Epithelial cell of prostate (primary cell): ENCODE results near the gene C2orf66.
A peak's percentile ranks its signal among the peaks of the same experiment; 100 is the strongest.

Source experiments
- DNase-seq: peaks from one replicate; pipeline ENCODE4 v3.0.0-alpha.2; 2011; ENCODE audit warnings: low read depth, low spot score
- H3K27ac ChIP-seq: fragments of 450-650 bp; 2 replicates; pipeline ENCODE4 v1.5.1; 2017; ENCODE audit warnings: mild to moderate bottlenecking

Gene C2orf66

GRCh38 chr2:196809260-196809659, at the start of gene C2orf66:
C2orf66 (minus strand) TSS chr2:196809355; CDS start chr2:196809336, 19 bp downstream.
- no peak for DNase-seq
- no peak within 1 kb of the TSS for H3K27ac ChIP-seq

- no peak overlapping the region for H3K27ac ChIP-seq
- DNase-seq, result no peak
Measured at GRCh38 chr2:196854629-196855028, 45.5 kb upstream of the C2orf66 start.

GRCh38 chr2:196853301-196854087, 44.3 kb upstream of the C2orf66 start:
- DNase-seq, result no peak

GRCh38 chr2:196851088-196851487, 41.9 kb upstream of the C2orf66 start:
- no peak for DNase-seq
- no peak overlapping the region for H3K27ac ChIP-seq

More at GRCh38 chr2:196853301-196854087, 44.3 kb upstream of the C2orf66 start:
- H3K27ac ChIP-seq, result no peak overlapping the region

GRCh38 chr2:196849895-196850294, 40.7 kb upstream of the C2orf66 start:
- no peak for DNase-seq
- H3K27ac ChIP-seq, result no peak overlapping the region

- no peak for DNase-seq
Measured at GRCh38 chr2:196846295-196846694, 37.1 kb upstream of the C2orf66 start.

GRCh38 chr2:196845371-196845770, 36.2 kb upstream of the C2orf66 start:
- DNase-seq, result no peak
- no peak overlapping the region for H3K27ac ChIP-seq

More at GRCh38 chr2:196846295-196846694, 37.1 kb upstream of the C2orf66 start:
- H3K27ac ChIP-seq, result no peak overlapping the region

GRCh38 chr2:196840171-196840570, 31.0 kb upstream of the C2orf66 start:
- DNase-seq, result no peak
- no peak overlapping the region for H3K27ac ChIP-seq

- no peak overlapping the region for H3K27ac ChIP-seq
- DNase-seq, result no peak
Measured at GRCh38 chr2:196839574-196839973, 30.4 kb upstream of the C2orf66 start.

GRCh38 chr2:196836440-196836839, 27.3 kb upstream of the C2orf66 start:
- DNase-seq, result no peak
- H3K27ac ChIP-seq, result no peak overlapping the region

- no peak overlapping the region for H3K27ac ChIP-seq
- DNase-seq, result no peak
Measured at GRCh38 chr2:196830701-196831100, 21.5 kb upstream of the C2orf66 start.

- no peak overlapping the region for H3K27ac ChIP-seq
- DNase-seq, result no peak
Measured at GRCh38 chr2:196827356-196827755, 18.2 kb upstream of the C2orf66 start.

- DNase-seq, result peak; percentile 22
- peak overlapping the region; percentile 39 for H3K27ac ChIP-seq
Measured at GRCh38 chr2:196823750-196824522, 14.8 kb upstream of the C2orf66 start.

- DNase-seq, result no peak
- no peak overlapping the region for H3K27ac ChIP-seq
Measured at GRCh38 chr2:196821195-196821594, 12.0 kb upstream of the C2orf66 start.

GRCh38 chr2:196808083-196808665, 981 bp downstream of the C2orf66 start:
- H3K27ac ChIP-seq, result no peak overlapping the region
- DNase-seq, result no peak

- no peak overlapping the region for H3K27ac ChIP-seq
- DNase-seq, result no peak
Measured at GRCh38 chr2:196804381-196804780, 4.8 kb downstream of the C2orf66 start.

- no peak for DNase-seq
- peak overlapping the region; percentile 51 for H3K27ac ChIP-seq
Measured at GRCh38 chr2:196802401-196802800, 6.8 kb downstream of the C2orf66 start.

GRCh38 chr2:196801674-196802261, 7.4 kb downstream of the C2orf66 start:
- peak overlapping the region; percentile 51 for H3K27ac ChIP-seq
- no peak for DNase-seq

- peak overlapping the region; percentile 26 for H3K27ac ChIP-seq
- no peak for DNase-seq
Measured at GRCh38 chr2:196798980-196799379, 10.2 kb downstream of the C2orf66 start.

- no peak overlapping the region for H3K27ac ChIP-seq
- DNase-seq, result no peak
Measured at GRCh38 chr2:196792865-196793264, 16.3 kb downstream of the C2orf66 start.
